Measurements from ENCODE around the gene HDAC4. TPM values are rescaled to one million over a fixed set of nuclear protein-coding genes. Genes with fewer than 3 reads are reported as not detected.

Gene HDAC4
- total and polyA plus RNA-seq, 2 donors (not counting 1 experiment from before 2014, with no cell fraction given): 13.5 to 46.0 TPM

- no peaks in the 10 kb centered on the region for H3K27me3 ChIP-seq (replicated peaks in 1 of 4; ENCODE audit: control extremely low read depth in 1 of 4, control insufficient read depth in 3 of 4, insufficient read depth in 4 of 4, low read length in 3 of 4)
- no peak overlapping the region for H3K27ac Mint-ChIP-seq
- CTCF ChIA-PET: no interaction called here
- no peak for DNase-seq
- H3K27me3 Mint-ChIP-seq: no peaks in the 10 kb centered on the region
- no peak overlapping the region for H2AFZ ChIP-seq (ENCODE audit: insufficient read depth, low read depth, low read length, poor library complexity, severe bottlenecking)
- intact Hi-C loops (cut with micrococcal nuclease): no loop called here
- no peak overlapping the region for H3K9ac ChIP-seq (ENCODE audit: low read length)
- no peaks in the 10 kb centered on the region for H3K4me1 Mint-ChIP-seq
- no peak overlapping the region for H3K4me2 ChIP-seq (replicated peaks; ENCODE audit: low read depth, low read length, poor library complexity, severe bottlenecking)
- POLR2A ChIA-PET: no interaction called here
- H4K20me1 ChIP-seq (ENCODE audit: control insufficient read depth, insufficient read depth, low read length, poor library complexity, severe bottlenecking): no peaks in the 10 kb centered on the region
- no peaks in the 10 kb centered on the region for H3K9me3 Mint-ChIP-seq (ENCODE audit: insufficient read depth)
- H3K27ac ChIP-seq (ENCODE audit: low read length in 2 of 2): no peak overlapping the region
- no peaks in the 10 kb centered on the region for H3K4me1 ChIP-seq (ENCODE audit: control insufficient read depth in 2 of 2, insufficient read depth in 2 of 2, low read length in 2 of 2)
- H3K9me3 ChIP-seq (ENCODE audit: control extremely low read depth in 1 of 3, control insufficient read depth in 2 of 3, insufficient read depth in 1 of 3, low read length in 2 of 3): peaks cover 0 to 9% (median 0%) of the 10 kb centered on the region in 3 donors
- no peaks in the 10 kb centered on the region for H3K79me2 ChIP-seq (ENCODE audit: control insufficient read depth, insufficient read depth, low read length)
- 96% methylated on average over 45 of the region's 48 CpGs for WGBS (ENCODE audit: insufficient coverage)
- H3K4me3 ChIP-seq (ENCODE audit: control extremely low read depth in 1 of 5, extremely low read depth in 1 of 5, insufficient read depth in 1 of 5, low read depth in 2 of 5, low read length in 4 of 5): no peak overlapping the region
- H3K4me3 Mint-ChIP-seq: no peak overlapping the region
- TF ChIP-seq EZH2 (IDR thresholded peaks at IDR 0.05; ENCODE audit: borderline replicate concordance, insufficient read depth, low read depth, low read length, poor library complexity, severe bottlenecking) (no peak), CTCF (IDR thresholded peaks at IDR 0.05) (no peak)
- no peak for ATAC-seq (ENCODE audit: low read depth)
- H3K36me3 ChIP-seq (replicated peaks in 1 of 2; ENCODE audit: control extremely low read depth in 1 of 2, control insufficient read depth in 1 of 2, extremely low read depth in 1 of 2, insufficient read depth in 2 of 2, low read length in 1 of 2): peaks cover 4 to 19% of the 10 kb centered on the region in 2 experiments
These were observed 276.5 kb downstream of the HDAC4 start for GRCh38 chr2:239124152-239124899.

- ChIA-PET CTCF (no interaction called here), POLR2A (no interaction called here)
- DNase-seq (no peak), ATAC-seq (ENCODE audit: low read depth) (no peak)
- H3K27ac Mint-ChIP-seq: no peak overlapping the region
- H3K4me3 Mint-ChIP-seq: no peak overlapping the region
- no peaks in the 10 kb centered on the region for H3K9me3 Mint-ChIP-seq (ENCODE audit: insufficient read depth)
- Histone ChIP-seq H3K9ac (ENCODE audit: low read length) (no peak overlapping the region), H3K4me1 (ENCODE audit: control insufficient read depth in 2 of 2, insufficient read depth in 2 of 2, low read length in 2 of 2) (no peaks in the 10 kb centered on the region), H3K79me2 (ENCODE audit: control insufficient read depth, insufficient read depth, low read length) (no peaks in the 10 kb centered on the region), H3K27me3 (replicated peaks in 1 of 4; ENCODE audit: control extremely low read depth in 1 of 4, control insufficient read depth in 3 of 4, insufficient read depth in 4 of 4, low read length in 3 of 4) (no peaks in the 10 kb centered on the region), H4K20me1 (ENCODE audit: control insufficient read depth, insufficient read depth, low read length, poor library complexity, severe bottlenecking) (no peaks in the 10 kb centered on the region), H2AFZ (ENCODE audit: insufficient read depth, low read depth, low read length, poor library complexity, severe bottlenecking) (no peak overlapping the region), H3K9me3 (ENCODE audit: control extremely low read depth in 1 of 3, control insufficient read depth in 2 of 3, insufficient read depth in 1 of 3, low read length in 2 of 3) (peaks cover 0 to 9% (median 0%) of the 10 kb centered on the region in 3 donors), H3K36me3 (replicated peaks in 1 of 2; ENCODE audit: control extremely low read depth in 1 of 2, control insufficient read depth in 1 of 2, extremely low read depth in 1 of 2, insufficient read depth in 2 of 2, low read length in 1 of 2) (peaks cover 4 to 16% of the 10 kb centered on the region in 2 experiments), H3K27ac (ENCODE audit: low read length in 2 of 2) (no peak overlapping the region), H3K4me2 (replicated peaks; ENCODE audit: low read depth, low read length, poor library complexity, severe bottlenecking) (no peak overlapping the region), H3K4me3 (ENCODE audit: control extremely low read depth in 1 of 5, extremely low read depth in 1 of 5, insufficient read depth in 1 of 5, low read depth in 2 of 5, low read length in 4 of 5) (no peak overlapping the region)
- no peaks in the 10 kb centered on the region for H3K27me3 Mint-ChIP-seq
- intact Hi-C loops (cut with micrococcal nuclease): no loop called here
- WGBS (ENCODE audit: insufficient coverage): 94% methylated on average over 19 of the region's 20 CpGs
- no peaks in the 10 kb centered on the region for H3K4me1 Mint-ChIP-seq
- no peak for TF ChIP-seq CTCF (IDR thresholded peaks at IDR 0.05)
- TF ChIP-seq EZH2 (IDR thresholded peaks at IDR 0.05; ENCODE audit: borderline replicate concordance, insufficient read depth, low read depth, low read length, poor library complexity, severe bottlenecking): no peak
These were observed 278.3 kb downstream of the HDAC4 start for GRCh38 chr2:239122421-239123110.
